ENCODE measurements around the gene FEZF1. TPM values are rescaled to one million over a fixed set of nuclear protein-coding genes. Genes with fewer than 3 reads are reported as not detected.
"Not testable (repeated sequence)": the region's sequence is repeated elsewhere in the genome, so short reads cannot be mapped to it uniquely, and the experiment has no call there.

The FEZF1 gene
- total RNA-seq, 1 experiment from 2014 or later, result 2.3 TPM

GRCh38 chr7:122307228-122307621 lies 2.7 kb upstream of the FEZF1 start:
- no peak for DNase-seq (ENCODE audit: low spot score)

GRCh38 chr7:122306320-122307227 lies 2.0 kb upstream of the FEZF1 start:
- no peak for DNase-seq (ENCODE audit: low spot score)

- no peak for DNase-seq (ENCODE audit: low spot score)
Observed at GRCh38 chr7:122305475-122306319, 1.1 kb upstream of the FEZF1 start.

- DNase-seq (ENCODE audit: low spot score), result no peak
Observed at GRCh38 chr7:122304996-122305421, 459 bp upstream of the FEZF1 start.

GRCh38 chr7:122303531-122304318 lies 825 bp downstream of the FEZF1 start:
- no peak for DNase-seq (ENCODE audit: low spot score)

GRCh38 chr7:122302761-122303530 lies 1.6 kb downstream of the FEZF1 start:
- DNase-seq (ENCODE audit: low spot score), result no peak

GRCh38 chr7:122301858-122302760 lies 2.4 kb downstream of the FEZF1 start:
- DNase-seq (ENCODE audit: low spot score), result no peak

GRCh38 chr7:122300956-122301833 lies 3.4 kb downstream of the FEZF1 start:
- no peak for DNase-seq (ENCODE audit: low spot score)

- no peak for DNase-seq (ENCODE audit: low spot score)
Observed at GRCh38 chr7:122300211-122300932, 4.2 kb downstream of the FEZF1 start.

- DNase-seq (ENCODE audit: low spot score), result no peak
Observed at GRCh38 chr7:122299624-122300210, 4.8 kb downstream of the FEZF1 start.

GRCh38 chr7:122298618-122299017 lies 5.9 kb downstream of the FEZF1 start:
- DNase-seq (ENCODE audit: low spot score), result no peak

GRCh38 chr7:122298131-122298530 lies 6.4 kb downstream of the FEZF1 start:
- no peak for DNase-seq (ENCODE audit: low spot score)

- DNase-seq (ENCODE audit: low spot score), result no peak
Observed at GRCh38 chr7:122291189-122291588, 13.4 kb downstream of the FEZF1 start.

GRCh38 chr7:122290476-122290875 lies 14.1 kb downstream of the FEZF1 start:
- no peak for DNase-seq (ENCODE audit: low spot score)

- DNase-seq (ENCODE audit: low spot score), result no peak
Observed at GRCh38 chr7:122289426-122289825, 15.1 kb downstream of the FEZF1 start.

- DNase-seq (ENCODE audit: low spot score), result not testable (repeated sequence)
Observed at GRCh38 chr7:122284608-122285007, 19.9 kb downstream of the FEZF1 start.

- no peak for DNase-seq (ENCODE audit: low spot score)
Observed at GRCh38 chr7:122273117-122273516, 31.4 kb downstream of the FEZF1 start.

- DNase-seq (ENCODE audit: low spot score), result no peak
Observed at GRCh38 chr7:122269241-122269640, 35.3 kb downstream of the FEZF1 start.
